IMR-90 (cell line): ENCODE data around the gene EDARADD.

Experiments
- BHLHE40 ChIP-seq: fragments of 150-350 bp; IDR thresholded peaks from 2 replicates; pipeline ENCODE4 v1.6.1; 2016; ENCODE audit warnings: mild to moderate bottlenecking, low read depth, low read length
- CEBPB ChIP-seq: IDR thresholded peaks from 2 replicates; pipeline ENCODE4 v1.6.1; 2012; ENCODE audit warnings: low read depth, low read length, improper control_type of control experiment
- CHD1 ChIP-seq: IDR thresholded peaks from 2 replicates; pipeline ENCODE4 v1.6.1; 2012; ENCODE audit warnings: low read depth, low read length, improper control_type of control experiment
- CTCF ChIP-seq: conservative IDR thresholded peaks from 2 replicates; pipeline ENCODE4 v1.5.1; 2012; ENCODE audit warnings: mild to moderate bottlenecking, low read depth, low read length, improper control_type of control experiment
- ELK1 ChIP-seq: fragments of 150-350 bp; IDR thresholded peaks from 2 replicates; pipeline ENCODE4 v1.6.1; 2016; ENCODE audit warnings: low read depth, mild to moderate bottlenecking, low read length, moderate library complexity, borderline replicate concordance
- MAFK ChIP-seq: IDR thresholded peaks from 2 replicates; pipeline ENCODE4 v1.6.1; 2012; ENCODE audit warnings: low read depth, low read length, improper control_type of control experiment
- MAZ ChIP-seq: IDR thresholded peaks from 2 replicates; pipeline ENCODE4 v1.6.1; 2012; ENCODE audit warnings: low read depth, mild to moderate bottlenecking, low read length, improper control_type of control experiment, moderate library complexity, borderline replicate concordance
- MXI1 ChIP-seq: IDR thresholded peaks from 2 replicates; pipeline ENCODE4 v1.6.1; 2012; ENCODE audit warnings: low read depth, mild to moderate bottlenecking, low read length, moderate library complexity, borderline replicate concordance
- POLR2A ChIP-seq: IDR thresholded peaks from 2 replicates; pipeline ENCODE4 v1.6.1; 2012; ENCODE audit warnings: mild to moderate bottlenecking, low read depth, low read length
- RAD21 ChIP-seq: IDR thresholded peaks from 2 replicates; pipeline ENCODE4 v1.6.1; 2012; ENCODE audit warnings: low read length, improper control_type of control experiment
- RFX5 ChIP-seq: IDR thresholded peaks from 2 replicates; pipeline ENCODE4 v1.8.0; 2012; ENCODE audit warnings: low read depth, mild to moderate bottlenecking, low read length, moderate library complexity
- SMC3 ChIP-seq: fragments of 150-350 bp; IDR thresholded peaks from 2 replicates; pipeline ENCODE4 v1.6.1; 2016; ENCODE audit warnings: low read depth, mild to moderate bottlenecking, antibody characterized with exemption, low read length, moderate library complexity
- USF2 ChIP-seq: fragments of 150-350 bp; IDR thresholded peaks from 2 replicates; pipeline ENCODE4 v1.6.1; 2017; ENCODE audit warnings: mild to moderate bottlenecking, antibody characterized with exemption, low read length, low read depth

- TF ChIP-seq USF2 = no peak
- no peak for TF ChIP-seq CTCF
- no peak for TF ChIP-seq POLR2A
- no peak for TF ChIP-seq MAFK
- TF ChIP-seq RAD21 = no peak
- TF ChIP-seq RFX5 = no peak
- TF ChIP-seq MAZ = no peak
- TF ChIP-seq ELK1 = no peak
- TF ChIP-seq CEBPB = no peak
- no peak for TF ChIP-seq MXI1
- no peak for TF ChIP-seq BHLHE40
- TF ChIP-seq CHD1 = no peak
- no peak for TF ChIP-seq SMC3
Measured at GRCh38 chr1:236433819-236434315, 39.8 kb downstream of the EDARADD start.
